SIG-M5 treated with dmso at 0.1 percent for 504 hours (cell line): ENCODE data around the gene POLR2L.

Source experiments
- DNase-seq: peaks from one replicate; lab custom pipeline; 2025; ENCODE audit not compliant: unreplicated experiment; lab: John Stamatoyannopoulos, UW

Gene POLR2L

GRCh38 chr11:813072-813455 is 29.3 kb downstream of the POLR2L start:
- no peak for DNase-seq

- DNase-seq: no peak
These were observed 29.9 kb downstream of the POLR2L start for GRCh38 chr11:812390-812789.

GRCh38 chr11:811446-812245 is 30.7 kb downstream of the POLR2L start:
- DNase-seq: no peak

DNA sequence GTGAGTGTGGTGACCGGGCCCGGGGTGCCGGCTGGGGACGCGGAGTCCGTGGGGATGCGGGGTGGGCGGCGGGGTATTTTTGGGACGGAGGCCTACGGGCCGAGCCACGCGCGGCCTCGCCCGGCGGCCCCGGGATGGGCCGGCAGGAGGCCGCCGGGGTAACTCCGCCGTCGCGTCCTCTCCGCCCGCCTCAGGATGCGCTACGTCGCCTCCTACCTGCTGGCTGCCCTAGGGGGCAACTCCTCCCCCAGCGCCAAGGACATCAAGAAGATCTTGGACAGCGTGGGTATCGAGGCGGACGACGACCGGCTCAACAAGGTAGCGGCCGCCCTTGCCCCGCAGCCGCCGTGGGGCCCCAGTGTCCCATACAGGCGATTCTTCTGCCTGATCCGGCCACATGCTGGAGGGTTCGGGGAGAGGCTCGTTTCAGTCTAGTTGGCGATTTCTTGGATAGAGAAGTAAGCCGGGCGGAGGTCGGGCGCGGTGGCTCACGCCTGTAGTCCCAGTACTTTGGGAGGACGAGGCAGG is 32.2 kb downstream of the POLR2L start:
- DNase-seq: no peak

DNA sequence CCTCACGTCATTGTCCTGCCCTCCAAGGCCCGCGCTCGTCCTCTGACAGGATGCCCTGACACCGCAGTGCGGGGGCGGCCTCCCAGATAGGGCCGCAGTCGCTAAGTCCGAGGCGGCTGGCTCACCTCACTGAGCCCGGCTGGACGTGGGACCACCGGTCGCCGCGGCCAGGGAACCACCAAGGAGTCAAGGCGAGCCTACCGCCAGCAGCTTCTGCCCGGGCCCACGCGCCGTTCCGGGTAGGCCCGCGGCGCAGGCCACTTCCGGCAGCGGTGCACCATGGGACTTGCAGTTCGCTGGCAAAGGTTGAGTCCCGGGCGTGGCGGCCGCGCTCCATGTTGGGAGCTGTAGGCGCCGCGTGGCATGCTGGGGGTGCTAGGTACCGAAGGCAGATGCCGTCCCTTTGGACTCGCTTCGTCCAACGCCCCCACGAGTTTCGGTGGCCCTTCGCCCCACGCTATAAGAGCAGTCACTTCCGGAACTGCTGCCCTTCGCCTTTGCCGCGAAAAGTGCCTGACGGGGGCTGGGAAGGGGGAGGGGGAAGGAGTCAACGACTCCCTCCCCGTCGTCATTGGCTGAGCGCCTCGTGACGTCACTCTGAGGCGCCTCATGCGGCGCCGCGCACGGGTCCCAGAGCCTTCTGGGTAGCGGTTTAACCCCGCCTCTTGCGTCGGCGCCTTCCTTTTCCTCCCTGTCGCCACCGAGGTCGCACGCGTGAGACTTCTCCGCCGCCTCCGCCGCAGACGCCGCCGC is 32.9 kb downstream of the POLR2L start, which contains the start of gene RPLP2:
Gene RPLP2, plus strand, starts transcription at position 681 of the 753 bp plus-strand sequence. CDS start 268 bp downstream, outside the sequence.
- peak; percentile 85 for DNase-seq

- no peak for DNase-seq
These were observed 33.7 kb downstream of the POLR2L start for GRCh38 chr11:808427-809286.

GRCh38 chr11:804599-804964 is 37.7 kb downstream of the POLR2L start:
- no peak for DNase-seq

DNA sequence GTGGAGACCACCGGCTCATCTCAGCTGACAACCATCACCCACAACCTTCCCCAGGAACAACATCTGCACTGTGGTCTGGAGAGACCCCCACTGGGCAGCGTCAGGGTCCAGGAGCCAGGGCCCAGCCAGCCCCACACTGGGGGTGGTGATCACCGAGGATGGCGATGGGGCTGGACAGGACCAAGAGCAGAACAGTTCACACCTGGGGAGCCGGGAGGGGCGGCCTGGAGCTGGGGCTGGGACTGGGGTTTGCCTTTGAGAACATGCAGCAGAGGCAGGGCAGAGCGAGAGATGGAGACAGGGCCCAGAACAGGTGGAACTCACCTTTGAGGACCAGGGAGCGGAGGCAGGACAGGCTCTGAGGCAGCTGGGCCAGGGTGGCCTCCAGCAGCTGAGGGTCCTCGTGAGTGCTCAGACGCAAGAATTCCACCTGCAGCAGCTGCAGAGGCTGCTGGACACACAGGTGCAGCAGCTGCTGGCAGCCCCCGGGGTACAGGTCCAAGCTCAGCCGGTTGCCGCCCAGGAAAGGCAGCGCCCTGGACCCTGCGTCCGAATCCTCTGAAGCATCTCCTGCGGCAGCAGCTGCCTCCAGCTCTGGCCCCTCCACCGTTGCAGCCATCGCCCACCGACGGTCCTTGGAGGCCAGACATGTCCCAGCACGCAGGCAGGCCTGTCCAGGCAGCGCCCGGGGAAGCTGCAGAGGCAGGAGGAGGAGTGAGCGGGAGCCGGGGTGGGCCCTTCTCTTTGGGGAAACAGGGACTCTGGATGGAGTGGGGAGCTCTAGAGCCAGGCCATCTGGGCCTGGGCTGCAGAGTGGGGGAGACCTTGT is 38.3 kb downstream of the POLR2L start:
- DNase-seq: no peak

- no peak for DNase-seq
These were observed 38.9 kb downstream of the POLR2L start for GRCh38 chr11:803467-803742.

DNA sequence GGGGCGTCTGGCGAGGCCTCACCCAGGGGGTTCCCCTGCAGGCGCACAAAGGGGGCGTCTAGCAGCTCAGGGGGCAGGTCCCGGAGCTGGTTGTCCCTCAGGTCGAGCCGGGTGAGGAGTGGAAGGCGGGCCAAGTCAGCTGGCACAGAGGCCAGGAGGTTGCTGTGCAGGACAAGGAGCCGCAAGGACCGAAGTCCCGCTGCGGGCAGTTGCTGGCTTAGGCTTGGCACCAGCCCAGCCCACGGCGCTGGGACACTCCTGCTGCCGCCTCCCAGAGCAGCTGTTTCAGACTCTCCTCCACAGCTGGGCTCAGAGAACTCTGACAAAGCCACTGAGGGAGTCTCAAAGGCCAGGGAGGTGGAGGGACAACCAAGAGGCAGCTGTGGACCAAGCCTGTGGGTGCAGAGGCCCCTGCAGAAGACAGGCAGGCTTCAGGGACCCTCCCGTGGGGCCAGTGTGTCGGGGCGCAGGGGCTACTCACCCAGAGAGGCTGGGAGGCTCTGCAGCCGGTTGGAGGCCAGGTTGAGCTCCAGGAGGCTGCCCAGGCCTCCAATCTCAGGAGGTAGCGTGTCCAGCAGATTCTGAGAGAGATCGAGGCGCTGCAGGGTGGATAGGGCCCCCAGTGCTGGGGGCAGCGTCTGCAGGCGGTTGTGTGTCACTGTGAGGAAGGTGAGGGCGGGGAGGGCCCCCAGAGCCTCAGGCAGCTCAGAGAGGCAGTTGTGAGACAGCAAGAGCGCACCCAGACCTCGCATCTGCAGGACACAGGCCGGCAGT is 39.4 kb downstream of the POLR2L start:
- DNase-seq: no peak

GRCh38 chr11:802018-802617 is 40.2 kb downstream of the POLR2L start:
- no peak for DNase-seq

- no peak for DNase-seq
These were observed 41.1 kb downstream of the POLR2L start for GRCh38 chr11:801097-801780.

DNA sequence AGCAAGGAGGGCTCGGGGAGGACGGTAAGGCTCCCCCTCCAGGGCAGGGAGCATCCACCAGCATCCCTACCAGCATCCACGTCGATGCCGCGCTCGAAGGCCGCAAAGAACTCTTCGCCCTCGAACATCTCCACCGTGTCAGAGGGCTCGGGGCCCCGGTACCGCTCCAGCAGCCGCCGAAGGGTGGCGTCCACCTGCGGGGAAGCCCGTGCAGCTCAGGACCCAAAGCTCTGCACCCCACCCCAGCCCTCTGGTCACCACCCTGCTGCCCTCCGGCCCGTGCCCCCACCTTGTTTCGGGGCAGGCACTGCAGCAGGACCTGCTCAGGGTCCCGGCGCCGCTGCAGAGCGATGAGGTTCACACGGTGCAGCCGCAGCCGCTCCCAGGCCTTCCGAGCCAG is 41.9 kb downstream of the POLR2L start:
- DNase-seq: no peak

- DNase-seq: no peak
These were observed 42.5 kb downstream of the POLR2L start for GRCh38 chr11:799641-800316.

GRCh38 chr11:798093-798713 is 44.1 kb downstream of the POLR2L start, which contains the start of gene SLC25A22:
Gene SLC25A22, minus strand, starts transcription at chr11:798281. Its CDS starts 3,275 bp downstream, at chr11:795006.
- peak; percentile 54 for DNase-seq

DNA sequence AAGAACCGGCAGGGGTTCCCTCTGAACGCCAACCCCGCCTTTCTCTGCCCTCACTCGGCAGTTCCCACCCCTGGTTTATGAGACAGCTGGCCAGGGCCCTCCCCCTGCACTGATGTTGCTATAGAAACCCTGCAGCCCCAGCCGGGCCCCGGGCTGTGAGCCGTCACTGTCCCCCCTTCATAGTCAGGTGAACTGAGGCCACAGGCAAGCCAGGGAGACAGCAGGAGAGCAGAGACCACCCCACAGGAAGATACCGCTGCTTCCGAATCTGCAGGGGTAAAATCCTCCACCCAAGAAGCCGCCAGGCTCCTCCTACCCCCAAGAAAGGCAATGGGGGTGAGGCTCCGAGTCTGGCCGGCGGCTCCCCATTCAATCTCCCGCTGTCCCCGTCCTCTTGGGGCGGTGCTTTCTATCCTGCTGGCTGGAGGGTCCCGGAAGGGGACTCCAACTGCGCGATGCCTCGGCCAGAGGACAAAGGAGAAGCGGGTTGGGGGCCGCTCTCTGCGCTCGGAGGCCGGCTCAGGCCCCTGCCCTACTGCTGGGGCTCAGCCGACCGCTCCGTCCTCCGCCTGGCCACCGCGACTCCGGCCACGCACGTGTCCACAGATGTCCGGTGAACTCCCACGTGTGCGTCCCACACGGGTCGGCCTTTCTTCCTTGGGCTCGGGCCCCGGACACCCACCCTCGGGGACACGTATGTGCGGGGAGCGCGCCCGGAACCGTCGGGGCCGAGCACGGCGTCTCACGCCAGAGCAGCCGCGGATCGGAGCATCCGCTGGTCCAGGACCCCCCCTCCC is 44.8 kb downstream of the POLR2L start:
- DNase-seq: peak; percentile 94
